Right lobe of liver (tissue), 4 donors: ENCODE measurements around the gene CAMTA1.

Experiments
- CTCF ChIP-seq, 4 donors: fragments of 200-600 bp in 3 of 4; fragments of 450-650 bp in 1 of 4; IDR thresholded peaks; one replicate each; pipeline versions ENCODE4 v1.5.1 to v1.8.0; 2016 to 2022; ENCODE audit warnings: antibody characterized with exemption in 4 of 4, mild to moderate bottlenecking in 2 of 4
- POLR2A ChIP-seq: fragments of 450-650 bp; IDR thresholded peaks from one replicate; pipeline ENCODE4 v1.6.1; 2017; ENCODE audit warnings: antibody characterized with exemption, mild to moderate bottlenecking
- donor health status: DM: no; HTN: no; CAD: no.
- donor health status: DM: no; HTN: no; CAD: no.
- donor health status: DM: no; HTN: yes; CAD: no.

DNA sequence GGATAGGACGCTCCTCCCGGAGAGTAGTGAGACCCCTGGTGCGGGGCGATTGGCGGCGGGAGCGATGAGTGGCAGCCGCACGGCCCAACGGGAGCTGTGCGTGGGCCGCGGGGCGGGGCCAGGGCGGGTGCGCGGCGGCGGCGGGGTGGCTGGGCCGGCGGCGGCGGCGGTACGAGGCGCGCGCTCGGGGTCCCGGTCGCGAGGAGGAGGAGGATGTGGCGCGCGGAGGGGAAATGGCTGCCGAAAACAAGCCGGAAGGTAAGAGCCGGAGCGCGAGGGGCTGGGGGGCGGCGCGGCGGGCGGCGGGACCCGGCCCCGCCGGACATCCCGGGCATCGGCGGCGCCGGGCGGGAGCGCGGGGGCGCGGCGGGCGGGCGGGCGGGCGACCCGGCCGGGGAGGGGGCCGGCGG is at the start of gene CAMTA1:
- no peak for TF ChIP-seq CTCF (IDR thresholded peaks at IDR 0.05)
- TF ChIP-seq POLR2A, result no peak
